ENCODE measurements around the gene CSK. TPM values are rescaled to one million over a fixed set of nuclear protein-coding genes. Genes with fewer than 3 reads are reported as not detected.

Gene CSK
- total RNA-seq, 1 donor from 2014 or later = 557 TPM

DNA sequence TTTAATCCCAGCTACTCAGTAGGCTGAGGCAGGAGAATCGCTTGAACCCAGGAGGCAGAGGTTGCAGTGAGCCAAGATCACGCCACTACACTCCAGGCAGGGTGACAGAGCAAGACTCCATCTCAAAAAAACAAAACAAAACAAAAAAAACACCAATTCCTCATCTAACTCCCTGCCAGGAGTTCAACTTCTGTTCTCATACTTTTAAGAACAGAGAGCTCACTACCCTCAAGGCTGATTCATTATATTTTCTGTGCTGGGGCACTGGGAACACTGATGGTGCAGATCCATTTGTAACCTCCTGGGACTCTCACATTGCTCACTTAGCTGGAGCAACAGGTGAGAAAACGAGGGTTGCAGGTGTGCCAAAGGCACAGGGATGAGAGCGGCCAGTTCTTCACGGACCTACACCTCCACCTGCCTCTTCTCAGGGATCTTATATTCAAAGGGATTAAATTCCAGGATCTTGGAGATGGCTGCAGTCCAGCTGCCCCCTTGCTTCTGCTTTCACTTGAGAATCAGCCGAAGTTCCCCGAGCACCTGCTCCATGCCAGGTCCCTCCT is 12.3 kb upstream of the CSK start:
- Mint-ChIP-seq H3K9me3 (no peaks in the 10 kb centered on the region), H3K4me1 (peaks cover 44% of the 10 kb centered on the region), H3K27ac (no peak overlapping the region), H3K4me3 (no peak overlapping the region), H3K36me3 (ENCODE audit: low read depth) (no peaks in the 10 kb centered on the region), H3K27me3 (no peaks in the 10 kb centered on the region)
- TF ChIP-seq, protein P1, sequence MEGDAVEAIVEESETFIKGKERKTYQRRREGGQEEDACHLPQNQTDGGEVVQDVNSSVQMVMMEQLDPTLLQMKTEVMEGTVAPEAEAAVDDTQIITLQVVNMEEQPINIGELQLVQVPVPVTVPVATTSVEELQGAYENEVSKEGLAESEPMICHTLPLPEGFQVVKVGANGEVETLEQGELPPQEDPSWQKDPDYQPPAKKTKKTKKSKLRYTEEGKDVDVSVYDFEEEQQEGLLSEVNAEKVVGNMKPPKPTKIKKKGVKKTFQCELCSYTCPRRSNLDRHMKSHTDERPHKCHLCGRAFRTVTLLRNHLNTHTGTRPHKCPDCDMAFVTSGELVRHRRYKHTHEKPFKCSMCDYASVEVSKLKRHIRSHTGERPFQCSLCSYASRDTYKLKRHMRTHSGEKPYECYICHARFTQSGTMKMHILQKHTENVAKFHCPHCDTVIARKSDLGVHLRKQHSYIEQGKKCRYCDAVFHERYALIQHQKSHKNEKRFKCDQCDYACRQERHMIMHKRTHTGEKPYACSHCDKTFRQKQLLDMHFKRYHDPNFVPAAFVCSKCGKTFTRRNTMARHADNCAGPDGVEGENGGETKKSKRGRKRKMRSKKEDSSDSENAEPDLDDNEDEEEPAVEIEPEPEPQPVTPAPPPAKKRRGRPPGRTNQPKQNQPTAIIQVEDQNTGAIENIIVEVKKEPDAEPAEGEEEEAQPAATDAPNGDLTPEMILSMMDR (IDR thresholded peaks at IDR 0.05) = no peak
- ATAC-seq (ENCODE audit: low read depth) (no peak), DNase-seq (no peak)
- CTCF ChIA-PET = interaction anchor here (0.7 to 18.7 kb wide), 28 partner anchors 8 to 398 kb away, joined by 3 to 1146 read pairs (median 5); partner anchors contain the start of genes CSK, FAM219B and RPP25
- intact Hi-C loops (cut with micrococcal nuclease) = loop anchor here (1.0 to 10.0 kb wide), 3 partner anchors 65 to 134 kb away; partner anchors contain the start of gene EDC3
- POLR2A ChIA-PET = interaction anchor here (0.6 to 25.0 kb wide), 6 partner anchors 14 to 397 kb away, joined by 3 to 2569 read pairs (median 4); partner anchors contain the start of gene CSK

GRCh38 chr15:74770211-74770903 is 11.5 kb upstream of the CSK start:
- ChIA-PET POLR2A (interaction anchor here (0.6 to 25.0 kb wide), 9 partner anchors 23 to 180 kb away, joined by 3 to 2569 read pairs (median 5); partner anchors contain the start of genes CSK and FAM219B), CTCF (interaction anchor here (0.6 to 18.7 kb wide), 30 partner anchors 11 to 793 kb away, joined by 3 to 1146 read pairs (median 6); partner anchors contain the start of genes CSK, FAM219B, RPP25 and ULK3)
- H3K4me1 Mint-ChIP-seq = peaks cover 52% of the 10 kb centered on the region
- H3K27me3 Mint-ChIP-seq = no peaks in the 10 kb centered on the region
- no peaks in the 10 kb centered on the region for H3K36me3 Mint-ChIP-seq (ENCODE audit: low read depth)
- ATAC-seq (ENCODE audit: low read depth) (no peak), DNase-seq (no peak)
- intact Hi-C loops (cut with micrococcal nuclease) = loop anchor here (2.0 kb wide), 1 partner anchor 64 kb away; no protein-coding TSS in a partner anchor
- no peak overlapping the region for H3K4me3 Mint-ChIP-seq
- TF ChIP-seq, protein P1 (IDR thresholded peaks at IDR 0.05) = no peak
- H3K9me3 Mint-ChIP-seq = no peaks in the 10 kb centered on the region
- H3K27ac Mint-ChIP-seq = no peak overlapping the region

GRCh38 chr15:74773329-74773728 is 8.6 kb upstream of the CSK start:
- no peaks in the 10 kb centered on the region for H3K9me3 Mint-ChIP-seq
- H3K4me1 Mint-ChIP-seq = peaks cover 82% of the 10 kb centered on the region
- peak overlapping the region; percentile 29 for H3K4me3 Mint-ChIP-seq
- H3K27ac Mint-ChIP-seq = peak overlapping the region; percentile 96
- no peak for DNase-seq
- intact Hi-C loops (cut with micrococcal nuclease) = no loop called here
- ChIA-PET POLR2A (interaction anchor here (0.6 to 25.0 kb wide), 4 partner anchors 20 to 165 kb away, joined by 3 to 2569 read pairs (median 4); partner anchors contain the start of genes COX5A and CSK), CTCF (interaction anchor here (1.2 to 18.7 kb wide), 5 partner anchors 9 to 140 kb away, joined by 5 to 1146 read pairs (median 132); partner anchors contain the start of gene CSK)
- H3K27me3 Mint-ChIP-seq = no peaks in the 10 kb centered on the region
- ATAC-seq (ENCODE audit: low read depth) = no peak
- H3K36me3 Mint-ChIP-seq (ENCODE audit: low read depth) = no peaks in the 10 kb centered on the region
- TF ChIP-seq, protein P1 (IDR thresholded peaks at IDR 0.05) = no peak

GRCh38 chr15:74773731-74774252 is 8.1 kb upstream of the CSK start:
- H3K4me1 Mint-ChIP-seq = peaks cover 83% of the 10 kb centered on the region
- POLR2A ChIA-PET = interaction anchor here (0.6 to 25.0 kb wide), 4 partner anchors 19 to 164 kb away, joined by 3 to 2569 read pairs (median 4); partner anchors contain the start of genes COX5A and CSK
- no peak for DNase-seq

More at GRCh38 chr15:74773731-74774252, 8.1 kb upstream of the CSK start:
- Mint-ChIP-seq H3K27me3 (no peaks in the 10 kb centered on the region), H3K9me3 (no peaks in the 10 kb centered on the region), H3K4me3 (peak overlapping the region; percentile 29), H3K36me3 (ENCODE audit: low read depth) (no peaks in the 10 kb centered on the region), H3K27ac (peak overlapping the region; percentile 96)
- CTCF ChIA-PET = interaction anchor here (7.7 to 18.7 kb wide), 3 partner anchors 8 to 140 kb away, joined by 132 to 1146 read pairs (median 200); partner anchors contain the start of gene CSK
- no peak for ATAC-seq (ENCODE audit: low read depth)
- TF ChIP-seq, protein P1 (IDR thresholded peaks at IDR 0.05) = no peak
- intact Hi-C loops (cut with micrococcal nuclease) = no loop called here
